T-helper 9 cell (primary cell): ENCODE data around the gene GRAMD1B.
"Not testable (repeated sequence)": the region's sequence is repeated elsewhere in the genome, so short reads cannot be mapped to it uniquely, and the experiment has no call there.

ENCODE experiments used
- DNase-seq: peaks from one replicate; pipeline ENCODE4 v3.0.0-alpha.2; 2020

Gene GRAMD1B

DNA sequence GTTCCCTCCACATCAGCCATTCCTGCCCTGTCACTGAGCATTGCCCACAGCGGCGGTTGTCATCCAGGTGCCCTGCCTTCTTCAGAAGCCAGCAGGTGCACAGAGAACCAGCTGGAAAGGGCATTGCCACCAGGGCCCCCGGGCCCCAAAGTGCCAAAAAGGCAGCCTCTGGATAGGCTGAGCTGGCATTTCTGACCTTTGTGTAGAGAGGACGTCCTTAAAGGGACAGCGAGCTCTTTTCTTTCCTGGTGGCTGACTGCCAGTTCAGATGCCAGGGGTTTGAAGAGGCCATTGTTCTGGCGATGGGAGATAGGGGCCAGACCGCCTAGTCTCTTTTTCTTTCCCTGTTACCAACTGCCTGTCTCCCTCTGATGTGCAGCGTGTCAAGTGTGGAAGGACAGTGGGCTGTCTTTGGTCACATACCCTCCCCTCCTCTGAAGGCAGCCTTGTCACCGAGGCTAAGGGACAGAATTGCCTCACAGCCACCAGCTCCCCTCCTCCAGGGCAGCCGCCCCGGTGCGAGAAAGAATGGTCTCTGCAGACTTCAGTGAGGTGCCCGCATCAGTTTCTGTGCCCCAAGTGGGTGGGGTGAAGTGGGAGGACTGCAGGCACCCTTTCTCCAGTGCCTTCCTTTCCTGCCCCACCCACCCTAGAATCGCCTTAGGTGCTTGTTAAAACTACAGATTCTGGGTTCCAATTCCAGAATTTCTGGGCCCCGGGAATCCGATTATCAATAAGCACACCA lies 114.7 kb downstream of the GRAMD1B start:
- no peak for DNase-seq

DNA sequence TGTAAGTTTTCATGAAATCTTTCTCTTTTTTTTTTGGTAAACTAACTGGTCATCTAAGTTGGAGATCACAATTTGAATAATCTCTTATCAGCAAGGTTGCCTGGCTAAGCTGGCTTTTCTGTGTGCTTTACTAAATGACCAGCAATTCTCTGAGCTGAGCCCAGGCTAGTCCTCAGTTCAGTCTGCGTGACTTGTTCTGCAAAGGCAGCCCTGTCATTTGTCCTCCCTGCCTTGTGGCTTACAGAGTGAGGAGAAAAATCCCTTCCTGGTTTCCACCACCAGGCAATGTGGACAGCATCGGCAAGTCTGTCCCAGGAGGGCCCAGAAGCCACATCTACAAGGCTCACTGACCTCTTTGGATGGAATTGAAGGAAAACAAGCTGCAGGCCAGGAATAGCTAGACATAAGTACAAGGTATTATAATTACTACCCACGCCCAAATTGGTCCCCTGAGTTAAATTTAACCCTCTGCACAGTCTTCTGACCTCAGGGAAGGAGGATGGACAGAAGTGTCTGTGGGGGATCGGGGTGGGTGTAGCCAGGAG lies 115.7 kb downstream of the GRAMD1B start:
- DNase-seq: no peak

GRCh38 chr11:123546515-123546914 lies 116.4 kb downstream of the GRAMD1B start:
- DNase-seq: no peak

- DNase-seq: no peak
Measured at GRCh38 chr11:123547180-123547579, 117.1 kb downstream of the GRAMD1B start.

DNA sequence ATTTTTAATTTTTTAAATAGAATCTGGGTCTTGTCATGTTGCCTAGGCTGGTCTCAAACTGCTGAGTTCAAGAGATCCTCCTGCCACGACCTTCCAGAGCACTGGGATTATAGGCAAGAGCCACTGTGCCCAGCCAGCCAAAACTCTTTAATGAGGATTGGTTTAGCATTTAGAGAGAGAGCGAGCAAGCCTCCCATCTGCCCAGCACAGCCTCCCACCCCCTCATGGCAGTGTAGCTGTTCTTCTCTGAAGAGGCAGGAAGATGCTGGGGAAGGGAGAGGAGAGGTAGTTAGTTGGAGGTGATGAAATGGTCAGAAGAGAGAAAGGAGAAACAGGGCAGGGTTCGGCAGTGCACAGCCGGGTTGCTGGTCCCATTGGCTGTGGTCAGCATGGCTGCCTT lies 118.7 kb downstream of the GRAMD1B start:
- no peak for DNase-seq

DNA sequence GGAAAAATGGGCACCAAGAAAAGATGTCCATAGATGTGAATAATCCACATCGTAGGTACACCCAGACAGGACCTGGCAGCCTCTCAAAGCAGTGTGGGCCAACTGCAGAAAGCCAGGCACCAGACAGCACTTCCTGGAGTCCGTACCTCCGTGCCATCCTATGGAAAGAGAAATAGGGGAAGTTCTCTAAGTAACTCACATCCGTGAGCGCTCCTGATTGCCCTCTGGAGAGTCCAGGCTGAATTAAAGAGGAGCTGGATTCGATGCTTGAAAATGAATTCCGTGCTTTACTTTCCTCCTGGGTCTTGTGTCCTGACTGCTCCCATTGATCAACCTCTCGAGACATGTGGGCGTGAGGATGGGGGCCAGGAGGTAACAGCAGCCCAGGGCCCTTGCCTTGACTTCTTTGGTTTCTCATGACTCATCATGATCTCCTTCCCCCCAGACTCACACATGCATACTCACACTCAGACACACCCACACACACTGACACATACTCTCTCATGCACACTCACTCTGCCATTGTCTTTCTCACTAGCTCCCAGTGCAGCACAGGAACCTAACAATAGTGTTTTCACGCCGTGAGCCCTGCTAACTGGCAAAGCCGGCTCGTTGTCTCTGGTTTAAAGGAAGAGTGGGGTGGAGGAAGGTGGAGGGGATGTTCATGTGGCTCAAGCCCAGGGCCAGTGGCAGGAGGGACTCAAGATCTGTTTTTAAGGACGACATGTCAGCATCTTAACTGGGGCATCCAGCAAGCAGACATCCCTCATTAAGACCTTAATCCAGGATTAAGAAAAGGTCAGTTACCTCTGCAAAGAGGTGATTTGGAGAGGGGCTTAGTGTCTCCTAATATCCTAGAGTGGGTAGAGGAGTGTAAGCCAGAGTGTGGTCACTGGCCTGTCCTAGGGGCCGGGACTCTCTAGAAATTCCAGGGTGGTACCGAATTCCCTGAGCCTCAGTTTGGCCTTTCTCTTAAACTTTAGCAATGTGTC lies 120.2 kb downstream of the GRAMD1B start:
- DNase-seq: no peak

DNA sequence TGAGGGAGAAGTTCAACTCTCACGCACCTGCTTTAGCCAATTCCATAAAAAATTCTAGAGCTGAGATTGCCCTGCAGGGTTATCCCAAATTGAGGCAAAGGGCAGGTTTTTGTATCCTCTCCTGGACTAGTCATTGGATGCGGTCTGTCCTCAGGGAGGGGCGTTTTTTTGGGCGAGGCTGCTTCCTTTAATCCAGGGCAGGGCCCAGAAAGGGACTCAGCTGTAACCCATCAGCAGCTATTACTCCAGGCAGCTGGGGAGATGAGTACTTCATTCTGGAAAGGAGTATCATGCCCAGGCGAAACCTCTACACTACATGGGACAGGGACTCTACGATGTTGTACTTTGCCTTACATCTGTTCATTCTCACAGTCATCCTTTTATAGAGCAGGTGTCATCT lies 121.0 kb downstream of the GRAMD1B start:
- DNase-seq: no peak

GRCh38 chr11:123556633-123557032 lies 126.6 kb downstream of the GRAMD1B start:
- no peak for DNase-seq

DNA sequence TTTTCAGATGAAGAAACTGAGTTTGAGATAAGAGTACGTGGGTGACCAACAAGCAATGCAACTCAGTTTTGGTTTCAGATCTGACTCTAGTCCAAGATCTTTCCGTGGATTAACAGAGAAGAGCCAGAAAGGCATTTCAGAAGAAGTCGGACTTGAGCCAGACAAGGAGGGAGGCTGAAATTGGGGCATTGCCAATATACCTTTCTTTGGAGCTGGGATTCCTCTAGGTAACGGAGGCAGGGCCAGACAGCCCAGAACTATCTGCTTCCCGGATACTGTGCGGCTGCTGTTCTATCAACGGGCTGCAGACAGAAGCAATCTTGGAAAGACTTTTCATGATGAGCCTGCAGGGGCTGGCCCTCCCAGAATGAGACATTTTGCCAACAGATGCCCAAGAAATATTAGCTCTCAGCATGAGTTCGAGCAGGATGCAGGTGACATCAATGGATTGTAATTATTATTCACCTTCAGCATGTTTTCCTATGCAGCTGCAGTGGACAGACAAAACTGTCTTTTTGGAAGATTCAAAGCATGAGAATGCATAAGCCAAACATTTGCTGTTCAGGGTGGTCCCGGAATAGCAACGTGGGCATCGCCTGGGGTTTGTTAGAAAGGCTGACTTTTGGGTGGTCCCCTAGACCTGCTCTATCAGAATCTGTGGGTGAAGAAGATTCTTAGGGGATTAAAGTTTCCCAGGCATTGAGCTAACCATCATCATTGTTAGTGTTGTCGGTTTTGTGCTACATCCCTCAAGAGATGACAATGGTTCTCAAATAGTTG lies 128.7 kb downstream of the GRAMD1B start:
- no peak for DNase-seq

DNA sequence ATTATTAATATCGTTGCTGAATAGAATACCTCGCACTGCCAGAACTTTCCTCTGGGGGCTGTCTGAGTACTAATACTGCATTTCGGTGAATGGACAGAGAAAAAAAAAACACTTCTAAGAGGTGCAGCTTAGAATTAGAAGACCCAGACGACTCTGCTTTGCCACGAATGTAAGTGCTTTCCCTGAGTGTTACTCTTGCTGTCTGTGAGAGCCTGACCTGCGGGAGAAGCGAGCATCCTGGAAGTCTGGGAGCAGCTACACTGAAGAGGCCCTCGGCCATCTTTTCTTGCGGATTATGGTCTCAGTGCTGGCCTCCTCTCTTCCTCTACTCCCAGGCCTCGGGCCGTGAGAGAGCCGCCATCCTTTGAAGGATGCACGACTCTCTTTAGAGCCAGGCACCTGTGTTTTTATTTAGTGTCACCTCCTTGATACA lies 129.5 kb downstream of the GRAMD1B start:
- no peak for DNase-seq

DNA sequence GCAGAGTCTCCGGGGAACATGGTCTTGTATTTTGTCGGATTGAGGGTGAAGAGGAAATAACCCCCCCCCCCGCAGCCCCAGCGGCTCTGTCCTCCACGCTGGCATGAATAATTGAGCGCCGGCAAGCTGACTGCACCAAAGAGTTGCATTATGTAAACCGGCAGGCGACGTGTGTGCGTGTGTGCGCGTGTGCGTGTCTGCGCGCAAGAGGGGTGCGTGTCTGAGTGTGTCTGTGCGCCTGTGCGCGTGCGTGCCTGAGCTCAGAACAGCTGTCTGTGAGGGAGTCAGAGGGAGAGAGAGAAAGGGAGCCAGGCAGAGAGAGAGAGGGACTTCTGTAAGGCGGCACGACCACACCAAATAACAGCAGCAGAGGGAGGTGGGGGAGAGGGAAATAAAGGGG lies 129.9 kb downstream of the GRAMD1B start:
- no peak for DNase-seq

- DNase-seq: no peak
Measured at GRCh38 chr11:123561431-123561800, 131.3 kb downstream of the GRAMD1B start.

DNA sequence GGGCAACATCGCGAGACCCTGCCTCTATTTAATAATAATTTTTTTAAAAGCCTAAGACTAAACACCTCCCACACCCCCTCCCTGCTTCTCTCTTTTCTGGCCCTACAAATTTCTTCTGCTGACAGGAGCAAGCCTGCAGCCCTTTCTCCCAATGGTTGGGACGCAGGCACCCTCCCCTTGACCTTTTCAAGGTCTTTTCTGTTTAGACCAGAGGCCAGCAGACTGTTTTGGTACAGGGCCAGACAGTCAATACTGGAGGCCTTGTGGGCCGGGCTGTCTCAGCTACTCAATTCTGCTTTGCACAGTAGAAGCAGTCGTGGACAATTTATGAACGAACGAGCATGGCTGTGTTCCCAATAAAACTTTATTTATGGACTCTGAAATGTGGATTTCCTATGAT lies 132.1 kb downstream of the GRAMD1B start:
- no peak for DNase-seq

GRCh38 chr11:123562829-123563228 lies 132.8 kb downstream of the GRAMD1B start:
- DNase-seq: no peak

DNA sequence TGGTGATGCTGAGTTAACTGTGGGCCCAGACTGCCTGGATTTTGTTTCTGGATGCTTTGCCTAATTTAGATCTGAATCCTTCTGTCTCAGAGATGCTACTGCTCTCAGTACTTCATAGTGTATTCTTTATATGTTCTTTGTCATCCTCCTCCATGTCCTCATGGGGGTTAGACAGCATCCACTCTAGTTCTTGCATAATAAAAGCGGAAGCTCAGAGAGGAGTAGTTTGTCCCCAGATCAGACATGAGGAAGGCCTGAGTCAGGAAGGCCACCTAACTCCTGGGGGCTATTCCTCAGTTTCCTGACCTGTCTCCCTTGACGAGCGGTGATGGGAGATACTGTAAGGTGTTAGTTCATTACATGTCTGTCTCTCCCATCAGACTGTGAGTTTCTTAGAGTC lies 134.2 kb downstream of the GRAMD1B start:
- DNase-seq: no peak

DNA sequence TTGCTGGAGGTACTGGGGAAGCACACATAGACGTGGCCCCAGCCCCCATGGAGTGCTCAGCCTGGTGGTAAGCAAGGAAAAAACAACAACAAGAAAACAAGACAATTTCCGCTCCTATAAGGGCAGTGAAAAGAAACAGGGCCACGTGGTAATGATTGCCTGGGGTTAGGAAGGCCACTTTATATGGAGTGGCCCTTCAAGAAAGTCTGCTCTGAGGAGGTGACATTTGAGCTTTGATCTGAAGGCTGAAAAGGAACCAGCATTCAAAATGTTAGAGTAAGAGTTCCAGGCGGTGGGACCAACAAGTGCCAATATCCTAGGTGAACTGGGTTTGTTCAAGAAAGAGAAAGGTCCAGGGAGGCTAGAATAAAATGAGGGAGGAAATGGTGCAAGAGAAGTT lies 136.8 kb downstream of the GRAMD1B start:
- DNase-seq: no peak

- DNase-seq: no peak
Measured at GRCh38 chr11:123567466-123567865, 137.4 kb downstream of the GRAMD1B start.

DNA sequence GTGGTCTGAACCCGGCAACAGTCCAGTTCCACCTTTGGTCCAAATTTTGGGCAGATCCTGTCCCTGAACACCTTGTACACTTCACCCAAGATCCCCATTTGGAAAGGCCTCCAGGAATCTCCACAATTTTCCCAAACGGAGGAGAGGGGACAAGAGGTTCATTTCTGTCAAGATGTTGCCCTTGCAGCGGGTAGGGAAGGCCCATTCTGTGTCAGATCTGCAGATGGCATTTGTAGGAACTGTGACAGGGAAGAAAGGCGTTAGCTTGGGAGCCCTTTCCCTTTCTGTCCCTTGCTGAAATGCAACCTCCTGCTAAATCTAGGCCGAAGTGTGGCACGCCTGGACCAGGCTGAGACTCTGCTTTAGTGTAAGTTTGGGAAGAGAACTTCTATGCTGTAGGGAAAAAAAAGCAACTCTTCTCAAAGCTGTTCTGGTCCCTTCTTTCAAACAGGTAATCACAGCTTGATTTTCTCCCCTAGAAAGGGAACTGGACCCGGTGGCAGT lies 138.3 kb downstream of the GRAMD1B start:
- no peak for DNase-seq

GRCh38 chr11:123569393-123569792 lies 139.3 kb downstream of the GRAMD1B start:
- no peak for DNase-seq

- DNase-seq: no peak
Measured at GRCh38 chr11:123570939-123571580, 141.0 kb downstream of the GRAMD1B start.

DNA sequence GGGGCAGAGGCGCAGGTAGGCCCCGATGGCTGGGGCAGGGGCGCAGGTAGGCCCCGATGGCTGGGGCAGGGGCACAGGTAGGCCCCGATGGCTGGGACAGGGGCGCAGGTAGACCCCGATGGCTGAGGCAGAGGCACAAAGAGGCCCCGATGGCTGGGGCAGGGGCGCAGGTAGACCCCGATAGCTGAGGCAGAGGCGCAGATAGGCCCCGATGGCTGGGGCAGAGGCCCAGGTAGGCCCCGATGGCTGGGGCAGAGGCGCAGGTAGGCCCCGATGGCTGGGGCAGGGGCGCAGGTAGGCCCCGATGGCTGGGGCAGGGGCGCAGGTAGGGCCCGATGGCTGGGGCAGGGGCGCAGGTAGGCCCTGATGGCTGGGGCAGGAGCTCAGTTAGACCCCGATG lies 142.7 kb downstream of the GRAMD1B start:
- not testable (repeated sequence) for DNase-seq

- no peak for DNase-seq
Measured at GRCh38 chr11:123573286-123573685, 143.2 kb downstream of the GRAMD1B start.
